PC-9 (cell line): ENCODE data around the gene TMEM132E. TPM values are rescaled to one million over a fixed set of nuclear protein-coding genes. Genes with fewer than 3 reads are reported as not detected.

Experiments used
- BruUV-seq: library from RNA; stranded (reverse); fragments of 400-500 nt; replicated peaks from 2 replicates; lab custom pipeline; 2021; lab: Mats Ljungman, UMichigan
- CTCF ChIA-PET: fragments of 300-600 bp; sonication (Branson Sonifier 250); formaldehyde crosslinking; loops from one replicate; lab custom pipeline; 2022; ENCODE audit warnings: antibody characterized with exemption; lab: Charles Lee
- POLR2A ChIA-PET: fragments of 300-600 bp; sonication (Branson Sonifier 250); formaldehyde crosslinking; loops from one replicate; lab custom pipeline; 2022; ENCODE audit warnings: antibody characterized with exemption; ENCODE audit not compliant: unreplicated experiment; lab: Charles Lee
- DNase-seq, 2 experiments: peaks; one replicate each; pipeline versions ENCODE4 v3.0.0 to v3.0.0-alpha.2; 2015 to 2022; ENCODE audit warnings: mixed read lengths in 1 of 2
- H2AFZ ChIP-seq: fragments of 200-600 bp; sonication (generic); 2 replicates; pipeline ENCODE4 v1.8.1; 2017; ENCODE audit warnings: antibody characterized with exemption
- H3F3A ChIP-seq: fragments of 200-600 bp; sonication (generic); 2 replicates; pipeline ENCODE4 v1.8.1; 2017; ENCODE audit warnings: antibody characterized with exemption, mild to moderate bottlenecking, low read depth; ENCODE audit not compliant: insufficient read depth
- H3K27ac ChIP-seq: fragments of 200-600 bp; sonication (generic); 2 replicates; pipeline ENCODE4 v1.6.1; 2016; ENCODE audit warnings: mixed run types
- H3K27me3 ChIP-seq: fragments of 200-600 bp; sonication (generic); 2 replicates; pipeline ENCODE4 v1.6.1; 2016; ENCODE audit warnings: low read depth, mixed run types; ENCODE audit not compliant: insufficient read depth
- H3K36me3 ChIP-seq: fragments of 200-600 bp; sonication (generic); 2 replicates; pipeline ENCODE4 v1.6.1; 2016; ENCODE audit warnings: low read depth, mixed run types
- H3K4me1 ChIP-seq: fragments of 200-600 bp; sonication (generic); replicated peaks from 2 replicates; pipeline ENCODE4 v1.6.1; 2016; ENCODE audit warnings: mixed run types; ENCODE audit not compliant: insufficient read depth
- H3K4me2 ChIP-seq: fragments of 200-600 bp; sonication (generic); 2 replicates; pipeline ENCODE4 v1.6.1; 2017; ENCODE audit warnings: mixed run types
- H3K4me3 ChIP-seq: fragments of 200-600 bp; sonication (generic); 2 replicates; pipeline ENCODE4 v1.6.1; 2016; ENCODE audit warnings: mixed run types
- H3K79me2 ChIP-seq: fragments of 200-600 bp; sonication (generic); 2 replicates; pipeline ENCODE4 v1.6.1; 2017; ENCODE audit warnings: low read depth, mixed run types
- H3K9me2 ChIP-seq: fragments of 200-600 bp; sonication (generic); 2 replicates; pipeline ENCODE4 v1.8.1; 2017; ENCODE audit warnings: mild to moderate bottlenecking; ENCODE audit not compliant: insufficient read depth
- H3K9me3 ChIP-seq: fragments of 200-600 bp; sonication (generic); 2 replicates; pipeline ENCODE4 v1.8.1; 2016; ENCODE audit warnings: low read depth; ENCODE audit not compliant: insufficient read depth
- H4K20me1 ChIP-seq: fragments of 200-600 bp; sonication (generic); 2 replicates; pipeline ENCODE4 v1.8.1; 2017; ENCODE audit not compliant: insufficient read depth
- EZH2 ChIP-seq: fragments of 200-600 bp; sonication (generic); IDR thresholded peaks from 2 replicates; pipeline ENCODE4 v1.8.0; 2017; ENCODE audit warnings: antibody characterized with exemption, low read depth
- intact Hi-C: fragments of 100-400 bp; cut with micrococcal nuclease; formaldehyde crosslinking; loops from one replicate; pipeline ENCODE4 v1.10.0; 2022; ENCODE audit not compliant: unreplicated experiment
- total RNA-seq: library from RNA; stranded (reverse); gene quantifications from 2 replicates; pipeline ENCODE4 v1.2.3, GENCODE V29; 2021
- TF ChIP-seq, protein P1 (sequence below): fragments of 200-600 bp; sonication (generic); conservative IDR thresholded peaks from 2 replicates; pipeline ENCODE4 v1.6.1; 2017; ENCODE audit warnings: mixed run types, antibody characterized with exemption, mild to moderate bottlenecking, moderate library complexity

Gene TMEM132E
- total RNA-seq, 1 experiment from 2014 or later, result not detected

DNA sequence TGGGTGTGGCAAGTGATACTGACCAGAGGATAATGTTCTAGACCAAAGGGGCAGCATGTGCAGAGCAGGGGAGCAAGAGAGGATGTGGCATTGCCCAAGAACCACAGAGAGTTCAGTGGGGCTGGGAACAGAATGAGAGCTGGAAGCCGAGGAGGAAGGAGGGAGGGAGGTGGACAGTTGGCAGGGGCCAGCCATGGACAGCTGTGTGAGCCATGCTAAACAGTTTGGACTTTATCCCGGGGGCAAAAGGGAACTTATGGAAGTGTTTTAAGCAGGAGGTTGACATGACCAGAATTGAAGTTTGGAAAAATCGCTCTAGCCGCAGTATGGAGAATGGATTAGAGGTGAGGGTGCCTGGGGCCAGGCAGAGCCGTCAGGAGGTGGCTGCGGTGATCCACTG, 29.4 kb upstream of the TMEM132E start:
- H3F3A ChIP-seq, result no peaks in the 10 kb centered on the region
- intact Hi-C loops, result no loop called here
- H3K4me1 ChIP-seq, result no peaks in the 10 kb centered on the region
- no peak overlapping the region for H2AFZ ChIP-seq
- no peak for TF ChIP-seq EZH2
- TF ChIP-seq, protein P1, sequence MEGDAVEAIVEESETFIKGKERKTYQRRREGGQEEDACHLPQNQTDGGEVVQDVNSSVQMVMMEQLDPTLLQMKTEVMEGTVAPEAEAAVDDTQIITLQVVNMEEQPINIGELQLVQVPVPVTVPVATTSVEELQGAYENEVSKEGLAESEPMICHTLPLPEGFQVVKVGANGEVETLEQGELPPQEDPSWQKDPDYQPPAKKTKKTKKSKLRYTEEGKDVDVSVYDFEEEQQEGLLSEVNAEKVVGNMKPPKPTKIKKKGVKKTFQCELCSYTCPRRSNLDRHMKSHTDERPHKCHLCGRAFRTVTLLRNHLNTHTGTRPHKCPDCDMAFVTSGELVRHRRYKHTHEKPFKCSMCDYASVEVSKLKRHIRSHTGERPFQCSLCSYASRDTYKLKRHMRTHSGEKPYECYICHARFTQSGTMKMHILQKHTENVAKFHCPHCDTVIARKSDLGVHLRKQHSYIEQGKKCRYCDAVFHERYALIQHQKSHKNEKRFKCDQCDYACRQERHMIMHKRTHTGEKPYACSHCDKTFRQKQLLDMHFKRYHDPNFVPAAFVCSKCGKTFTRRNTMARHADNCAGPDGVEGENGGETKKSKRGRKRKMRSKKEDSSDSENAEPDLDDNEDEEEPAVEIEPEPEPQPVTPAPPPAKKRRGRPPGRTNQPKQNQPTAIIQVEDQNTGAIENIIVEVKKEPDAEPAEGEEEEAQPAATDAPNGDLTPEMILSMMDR, result no peak
- H3K9me2 ChIP-seq, result no peaks in the 10 kb centered on the region
- H3K9me3 ChIP-seq, result no peaks in the 10 kb centered on the region
- peaks cover 60% of the 10 kb centered on the region for H3K27me3 ChIP-seq
- H3K36me3 ChIP-seq, result no peaks in the 10 kb centered on the region
- no peak overlapping the region for H3K4me3 ChIP-seq
- no peaks in the 10 kb centered on the region for H3K79me2 ChIP-seq
- H4K20me1 ChIP-seq, result no peaks in the 10 kb centered on the region; the same call in 1 of the 2 replicates
- BruUV-seq, result no TSS peak
- ChIA-PET POLR2A (no interaction called here), CTCF (interaction anchor here (0.6 kb wide), 1 partner anchor 777 kb away, joined by 4 read pairs; no protein-coding TSS in a partner anchor)
- no peak overlapping the region for H3K4me2 ChIP-seq
- H3K27ac ChIP-seq, result no peak overlapping the region
- no peak for DNase-seq

DNA sequence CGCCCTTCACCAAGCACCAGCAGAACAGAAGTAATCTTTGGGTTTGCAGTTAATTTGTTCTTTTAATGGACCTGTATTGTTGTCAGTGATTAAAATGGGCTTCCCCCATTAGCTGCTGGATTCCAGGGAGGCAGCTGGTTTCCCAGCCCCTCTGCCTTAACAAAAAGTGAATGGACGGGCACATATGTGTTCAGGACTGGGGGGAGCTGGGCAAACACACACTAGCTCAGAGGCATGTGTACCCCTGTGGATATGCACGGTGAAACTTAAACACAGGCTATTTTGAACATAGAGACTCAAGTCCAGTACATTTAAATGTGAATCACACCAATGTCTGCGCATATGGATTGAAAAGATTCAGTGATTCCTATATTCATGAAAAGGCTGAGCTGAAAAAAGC, 25.5 kb upstream of the TMEM132E start:
- Histone ChIP-seq H3F3A (no peaks in the 10 kb centered on the region), H4K20me1 (no peaks in the 10 kb centered on the region; the same call in 1 of the 2 replicates), H3K27ac (no peak overlapping the region), H3K4me1 (no peaks in the 10 kb centered on the region), H3K4me3 (no peak overlapping the region), H3K4me2 (no peak overlapping the region), H2AFZ (no peak overlapping the region), H3K36me3 (no peaks in the 10 kb centered on the region), H3K9me2 (no peaks in the 10 kb centered on the region), H3K79me2 (no peaks in the 10 kb centered on the region), H3K27me3 (peaks cover 59% of the 10 kb centered on the region), H3K9me3 (no peaks in the 10 kb centered on the region)
- TF ChIP-seq, protein P1, result no peak
- no peak for TF ChIP-seq EZH2
- ChIA-PET CTCF (no interaction called here), POLR2A (no interaction called here)
- intact Hi-C loops, result no loop called here
- DNase-seq, result no peak
- no TSS peak for BruUV-seq

DNA sequence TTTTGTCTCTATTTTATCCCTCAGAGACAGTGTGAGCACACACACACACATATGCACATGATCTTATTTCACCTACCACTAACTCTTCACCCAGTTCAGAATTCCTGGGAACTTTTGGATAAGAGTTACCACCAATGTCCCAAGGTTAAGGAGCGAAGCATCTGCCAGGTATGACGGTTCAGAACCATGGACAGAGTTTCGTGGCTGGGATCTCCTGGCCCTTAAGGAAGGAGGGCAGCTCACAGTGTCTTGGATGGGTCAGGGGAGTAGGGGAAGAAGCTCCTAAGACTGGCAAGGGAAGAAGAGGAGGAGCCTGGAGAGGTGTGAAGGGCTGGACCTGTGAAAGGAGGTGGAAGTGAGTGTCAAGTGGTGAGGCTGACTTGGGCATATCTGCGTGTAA, 23.0 kb upstream of the TMEM132E start:
- Histone ChIP-seq H2AFZ (no peak overlapping the region), H3K79me2 (no peaks in the 10 kb centered on the region), H3K4me1 (no peaks in the 10 kb centered on the region), H3K9me2 (no peaks in the 10 kb centered on the region), H4K20me1 (0 out of 2 replicates have a peak, but pooled peaks cover 3% of the 10 kb centered on the region), H3K36me3 (no peaks in the 10 kb centered on the region), H3K4me3 (no peak overlapping the region), H3K27ac (no peak overlapping the region), H3K27me3 (peaks cover 34% of the 10 kb centered on the region), H3K4me2 (no peak overlapping the region), H3F3A (no peaks in the 10 kb centered on the region), H3K9me3 (no peaks in the 10 kb centered on the region)
- ChIA-PET CTCF (no interaction called here), POLR2A (no interaction called here)
- BruUV-seq, result no TSS peak
- intact Hi-C loops, result no loop called here
- TF ChIP-seq, protein P1, result no peak
- TF ChIP-seq EZH2, result no peak
- no peak for DNase-seq
